Endothelial cell of umbilical vein (primary cell): ENCODE data around the gene VWA8.

ENCODE experiments used
- CTCF ChIP-seq, 2 donors: IDR thresholded peaks; 1 replicate in 1 of 2; 2 replicates in 1 of 2; pipeline ENCODE4 v1.5.1; 2011; ENCODE audit warnings: low read length in 2 of 2, mild to moderate bottlenecking in 2 of 2, moderate library complexity in 2 of 2, control low read depth in 1 of 2, inconsistent platforms in 1 of 2, low read depth in 1 of 2; ENCODE audit not compliant: insufficient read depth in 1 of 2; ENCODE audit errors: extremely low read depth in 1 of 2
- EZH2 ChIP-seq: IDR thresholded peaks from 2 replicates; pipeline ENCODE4 v1.6.1; 2012; ENCODE audit warnings: borderline replicate concordance, low read depth, mild to moderate bottlenecking, moderate library complexity, low read length, inconsistent platforms; ENCODE audit not compliant: severe bottlenecking
- FOS ChIP-seq: IDR thresholded peaks from 2 replicates; pipeline ENCODE4 v1.6.1; 2011; ENCODE audit warnings: mild to moderate bottlenecking, low read length, moderate library complexity, borderline replicate concordance; ENCODE audit not compliant: insufficient read depth
- GATA2 ChIP-seq: IDR thresholded peaks from 2 replicates; pipeline ENCODE4 v1.7.0; 2011; ENCODE audit warnings: low read depth, mild to moderate bottlenecking, moderate library complexity, mixed read lengths, low read length; ENCODE audit not compliant: insufficient read length, insufficient read depth
- JUN ChIP-seq: IDR thresholded peaks from 2 replicates; pipeline ENCODE4 v1.6.1; 2011; ENCODE audit warnings: borderline replicate concordance, low read depth; ENCODE audit not compliant: insufficient read length, insufficient read depth
- MAX ChIP-seq: IDR thresholded peaks from 2 replicates; pipeline ENCODE4 v1.6.1; 2011; ENCODE audit not compliant: insufficient read depth, insufficient read length
- MYC ChIP-seq: IDR thresholded peaks from one replicate; pipeline ENCODE4 v1.6.1; 2011; ENCODE audit warnings: mild to moderate bottlenecking, low read depth, low read length
- POLR2A ChIP-seq: IDR thresholded peaks from 2 replicates; pipeline ENCODE4 v1.6.1; 2012; ENCODE audit warnings: low read depth, mild to moderate bottlenecking, control low read depth, low read length
- POLR2AphosphoS5 ChIP-seq: IDR thresholded peaks from 2 replicates; pipeline ENCODE4 v1.6.1; 2012; ENCODE audit warnings: low read depth, mild to moderate bottlenecking, control low read depth, low read length, moderate library complexity; ENCODE audit not compliant: insufficient read depth

GRCh38 chr13:41567363-41567762, 393.5 kb downstream of the VWA8 start:
- TF ChIP-seq CTCF (IDR thresholded peaks at IDR 0.05; ENCODE audit: extremely low read depth in 1 of 2, insufficient read depth in 1 of 2, low read depth in 1 of 2, low read length in 2 of 2), result no peak
- TF ChIP-seq EZH2, result no peak
- no peak for TF ChIP-seq MYC
- no peak for TF ChIP-seq POLR2AphosphoS5
- no peak for TF ChIP-seq FOS
- no peak for TF ChIP-seq POLR2A
- TF ChIP-seq MAX, result no peak
- no peak for TF ChIP-seq JUN
- TF ChIP-seq GATA2, result no peak
